ENCODE data around the gene DDO. TPM values are rescaled to one million over a fixed set of nuclear protein-coding genes. Genes with fewer than 3 reads are reported as not detected.

DDO gene
- polyA plus RNA-seq, 1 donor (not counting 4 experiments of a cell fraction or from before 2014, with no cell fraction given), result not detected

DNA sequence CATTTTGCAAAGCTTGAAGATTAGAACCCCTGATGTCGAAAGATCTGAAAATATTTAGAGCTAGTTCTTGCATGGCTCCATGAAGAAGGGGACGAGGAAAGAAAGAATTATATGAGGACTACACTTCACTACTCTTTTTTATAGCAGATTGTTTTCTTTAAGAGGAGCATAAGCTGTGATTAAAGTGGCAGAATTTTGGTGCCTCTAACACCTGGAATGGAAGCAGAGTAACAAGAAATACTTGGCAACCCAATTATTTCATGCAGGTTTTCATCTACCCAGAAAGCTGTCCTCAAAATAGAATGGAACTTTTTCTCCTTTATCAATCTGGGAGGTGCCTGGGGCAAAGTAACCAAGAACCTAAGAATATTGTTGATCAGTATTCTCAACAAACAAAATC, 61.2 kb downstream of the DDO start:
- Histone ChIP-seq H2AFZ (ENCODE audit: control insufficient read depth, low read length) (no peak overlapping the region), H3K27ac (ENCODE audit: control insufficient read depth, insufficient read depth, low read length) (no peak overlapping the region), H3K79me2 (ENCODE audit: control insufficient read depth, insufficient read depth, low read length) (no peaks in the 10 kb centered on the region), H3K36me3 (ENCODE audit: control insufficient read depth in 2 of 2, extremely low read depth in 1 of 2, insufficient read depth in 2 of 2, low read length in 2 of 2) (no peaks in the 10 kb centered on the region), H3K9me1 (ENCODE audit: control insufficient read depth, extremely low read depth, insufficient read depth, low read length) (no peaks in the 10 kb centered on the region), H3K9ac (ENCODE audit: control insufficient read depth, extremely low read depth, insufficient read depth, low read length) (no peak overlapping the region), H3K9me3 (ENCODE audit: control insufficient read depth, low read depth, low read length) (no peaks in the 10 kb centered on the region), H4K20me1 (ENCODE audit: control insufficient read depth, extremely low read depth, insufficient read depth, low read length) (no peaks in the 10 kb centered on the region), H3K4me1 (ENCODE audit: control insufficient read depth, extremely low read depth, insufficient read depth, low read length) (no peaks in the 10 kb centered on the region), H3K4me2 (ENCODE audit: control insufficient read depth, extremely low read depth, insufficient read depth, low read depth, low read length) (no peak overlapping the region), H3K4me3 (ENCODE audit: control insufficient read depth in 2 of 3, extremely low read depth in 1 of 3, insufficient read depth in 2 of 3, low read depth in 1 of 3, low read length in 3 of 3) (no peak overlapping the region), H3K27me3 (ENCODE audit: control insufficient read depth, extremely low read depth, insufficient read depth, low read length) (peaks cover 34% of the 10 kb centered on the region)
- DNase-seq (ENCODE audit: low read depth, low spot score), result no peak
- dilution Hi-C loops (cut with MboI; ENCODE audit: extremely low pct_ligation_motif_present, low sequenced_read_pairs), result no loop called here
- TF ChIP-seq CTCF (optimal IDR thresholded peaks at IDR 0.05 in 1 of 3, IDR thresholded peaks at IDR 0.05 in 1 of 3, conservative IDR thresholded peaks at IDR 0.05 in 1 of 3; ENCODE audit: extremely low read depth in 1 of 3, insufficient read depth in 2 of 3, low read length in 3 of 3) (no peak), EZH2 (IDR thresholded peaks at IDR 0.05; ENCODE audit: low read length) (no peak)
- FAIRE-seq, result no peak

- H3K9ac ChIP-seq (ENCODE audit: control insufficient read depth, extremely low read depth, insufficient read depth, low read length), result no peak overlapping the region
- no peaks in the 10 kb centered on the region for H3K79me2 ChIP-seq (ENCODE audit: control insufficient read depth, insufficient read depth, low read length)
- H3K9me1 ChIP-seq (ENCODE audit: control insufficient read depth, extremely low read depth, insufficient read depth, low read length), result no peaks in the 10 kb centered on the region
- FAIRE-seq (no peak), DNase-seq (ENCODE audit: low read depth, low spot score) (no peak)
- H3K36me3 ChIP-seq (ENCODE audit: control insufficient read depth in 2 of 2, extremely low read depth in 1 of 2, insufficient read depth in 2 of 2, low read length in 2 of 2), result no peaks in the 10 kb centered on the region
- no peaks in the 10 kb centered on the region for H3K9me3 ChIP-seq (ENCODE audit: control insufficient read depth, low read depth, low read length)
- H3K27me3 ChIP-seq (ENCODE audit: control insufficient read depth, extremely low read depth, insufficient read depth, low read length), result peaks cover 28% of the 10 kb centered on the region
- H3K4me3 ChIP-seq (ENCODE audit: control insufficient read depth in 2 of 3, extremely low read depth in 1 of 3, insufficient read depth in 2 of 3, low read depth in 1 of 3, low read length in 3 of 3), result no peak overlapping the region
- H3K4me2 ChIP-seq (ENCODE audit: control insufficient read depth, extremely low read depth, insufficient read depth, low read depth, low read length), result no peak overlapping the region
- H3K4me1 ChIP-seq (ENCODE audit: control insufficient read depth, extremely low read depth, insufficient read depth, low read length), result no peaks in the 10 kb centered on the region
- H4K20me1 ChIP-seq (ENCODE audit: control insufficient read depth, extremely low read depth, insufficient read depth, low read length), result no peaks in the 10 kb centered on the region
- H3K27ac ChIP-seq (ENCODE audit: control insufficient read depth, insufficient read depth, low read length), result no peak overlapping the region
- H2AFZ ChIP-seq (ENCODE audit: control insufficient read depth, low read length), result no peak overlapping the region
- TF ChIP-seq CTCF (optimal IDR thresholded peaks at IDR 0.05 in 1 of 3, IDR thresholded peaks at IDR 0.05 in 1 of 3, conservative IDR thresholded peaks at IDR 0.05 in 1 of 3; ENCODE audit: extremely low read depth in 1 of 3, insufficient read depth in 2 of 3, low read length in 3 of 3) (no peak), EZH2 (IDR thresholded peaks at IDR 0.05; ENCODE audit: low read length) (no peak)
- dilution Hi-C loops (cut with MboI; ENCODE audit: extremely low pct_ligation_motif_present, low sequenced_read_pairs), result no loop called here
Observed at GRCh38 chr6:110353457-110354001, 61.8 kb downstream of the DDO start.
